GM18520 (cell line): ENCODE data around the gene KRTAP5-2.
"Not testable (repeated sequence)": the region's sequence is repeated elsewhere in the genome, so short reads cannot be mapped to it uniquely, and the experiment has no call there.

Experiments used
- ATAC-seq: cut with Tn5 transposase; IDR thresholded peaks from one replicate; pipeline ENCODE4 v1.9.1; 2021; ENCODE audit not compliant: unreplicated experiment

KRTAP5-2 gene

DNA sequence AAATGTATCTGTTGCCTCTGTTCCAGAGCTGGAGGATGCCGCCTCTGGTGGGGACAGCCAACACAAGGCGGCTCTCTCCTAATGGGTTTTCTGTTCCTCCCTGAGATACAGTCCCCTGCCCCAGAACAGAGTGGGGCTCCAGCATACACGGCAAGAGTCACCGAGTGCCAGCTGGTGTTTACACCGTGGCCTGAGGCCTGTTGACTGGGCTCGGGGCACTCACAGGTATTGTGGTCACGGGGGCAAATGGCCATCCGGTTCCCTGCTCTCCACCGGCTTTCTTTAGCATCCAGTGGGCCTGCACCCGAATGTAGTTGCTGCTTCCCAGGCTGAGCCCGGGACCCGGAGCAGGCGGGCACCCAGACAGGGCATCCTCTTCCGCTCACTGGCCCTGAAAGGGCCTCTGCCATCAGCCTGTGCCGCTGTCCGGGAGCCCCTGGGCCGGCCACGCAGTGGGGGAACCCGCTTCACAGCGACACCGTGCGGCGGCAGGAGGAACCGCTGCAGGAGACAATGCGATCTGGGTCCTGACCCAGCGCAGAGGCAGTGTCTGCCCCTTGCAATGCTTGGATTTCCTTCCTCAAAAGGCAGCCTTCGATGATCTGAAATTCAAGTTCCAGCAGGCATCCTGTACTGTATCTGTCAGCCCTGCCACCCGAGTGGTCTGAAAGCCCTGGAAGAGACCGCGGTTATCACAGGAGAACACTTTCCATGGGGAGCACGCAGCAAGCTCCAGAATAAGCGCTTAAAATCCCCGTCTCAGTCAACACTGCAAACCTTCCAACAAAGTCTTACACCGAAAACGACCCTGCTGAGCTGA lies 30.6 kb upstream of the KRTAP5-2 start:
- ATAC-seq: no peak

DNA sequence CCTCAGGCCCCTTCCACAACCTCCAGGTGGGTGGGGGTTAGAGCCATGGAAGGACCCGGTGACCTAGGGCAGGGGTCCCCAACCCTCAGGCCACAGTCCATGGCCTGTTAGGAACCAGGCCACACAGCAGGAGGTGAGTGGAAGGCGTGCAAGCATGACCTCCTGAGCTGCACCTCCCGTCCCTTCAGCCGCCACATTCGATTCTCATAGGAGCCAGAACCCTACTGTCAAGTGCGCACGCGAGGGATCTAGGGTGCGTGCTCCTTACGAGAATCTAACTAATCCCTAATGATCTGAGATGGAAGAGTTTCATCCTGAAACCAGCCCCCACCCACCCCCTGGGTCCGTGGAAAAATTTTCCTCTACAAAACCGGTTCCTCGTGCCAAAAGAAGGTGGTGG lies 27.4 kb upstream of the KRTAP5-2 start:
- ATAC-seq: no peak

DNA sequence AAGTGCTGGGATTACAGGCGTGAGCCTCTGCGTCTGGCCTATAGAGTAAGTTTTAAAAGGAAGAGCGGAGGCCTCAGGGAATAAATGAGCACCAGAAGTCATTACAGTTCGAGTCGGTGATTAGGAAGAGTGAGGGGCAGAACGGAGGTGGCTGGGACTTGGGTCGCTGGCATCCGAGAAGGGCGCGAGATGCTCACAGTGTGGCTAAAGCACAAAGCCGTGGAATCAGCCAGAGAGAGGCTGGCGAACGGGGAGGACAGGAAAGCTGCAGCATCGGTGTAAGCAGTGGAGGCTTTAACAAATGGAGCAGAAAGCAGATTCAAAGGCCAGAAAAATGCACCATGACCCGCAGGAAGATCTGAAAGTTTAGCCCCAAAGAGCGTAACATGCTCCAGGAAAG lies 26.5 kb upstream of the KRTAP5-2 start:
- no peak for ATAC-seq

DNA sequence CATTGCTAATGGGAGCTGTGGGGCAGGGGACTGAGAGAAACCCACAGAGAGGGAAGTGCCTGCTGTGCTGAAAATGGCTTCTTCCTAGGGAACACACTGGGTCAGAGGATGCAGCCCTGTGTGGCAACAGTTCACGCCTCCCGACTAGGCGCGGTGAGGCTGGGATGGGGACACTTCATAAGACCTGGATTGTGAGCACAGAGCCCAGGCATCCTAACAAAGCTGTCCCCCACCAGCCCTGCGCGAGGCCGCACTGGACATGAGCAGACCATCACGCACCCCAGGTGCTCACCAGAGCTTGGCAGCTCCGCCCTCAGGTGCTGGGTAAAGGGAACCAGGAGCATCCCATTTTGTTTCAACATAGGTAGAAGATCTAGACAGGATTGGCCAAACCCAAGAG lies 25.6 kb upstream of the KRTAP5-2 start:
- no peak for ATAC-seq

DNA sequence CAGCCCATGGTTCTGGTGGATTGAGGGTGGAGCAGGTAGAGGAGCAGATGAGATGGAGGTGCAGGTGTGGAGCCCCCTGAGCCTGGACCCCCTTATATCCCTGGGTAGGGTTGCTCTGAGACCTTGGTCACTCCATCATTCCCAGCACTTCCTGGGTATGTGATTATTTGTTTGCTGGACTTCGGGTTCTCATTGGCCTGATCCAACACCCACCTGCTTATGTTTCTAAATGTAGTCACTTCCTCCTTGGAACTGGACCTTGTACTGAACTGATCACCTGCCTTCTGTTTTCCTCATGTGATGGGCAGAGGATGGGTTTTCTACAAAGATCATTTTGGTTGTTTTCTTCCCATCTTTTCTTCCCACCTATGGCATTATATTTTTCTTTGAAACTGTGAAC lies 24.0 kb upstream of the KRTAP5-2 start, which contains the start of gene KRTAP5-4:
Gene KRTAP5-4 (minus strand): TSS at position 53 of the 400 bp plus-strand sequence. CDS start 45 bp downstream, at position 8.
- ATAC-seq: no peak

DNA sequence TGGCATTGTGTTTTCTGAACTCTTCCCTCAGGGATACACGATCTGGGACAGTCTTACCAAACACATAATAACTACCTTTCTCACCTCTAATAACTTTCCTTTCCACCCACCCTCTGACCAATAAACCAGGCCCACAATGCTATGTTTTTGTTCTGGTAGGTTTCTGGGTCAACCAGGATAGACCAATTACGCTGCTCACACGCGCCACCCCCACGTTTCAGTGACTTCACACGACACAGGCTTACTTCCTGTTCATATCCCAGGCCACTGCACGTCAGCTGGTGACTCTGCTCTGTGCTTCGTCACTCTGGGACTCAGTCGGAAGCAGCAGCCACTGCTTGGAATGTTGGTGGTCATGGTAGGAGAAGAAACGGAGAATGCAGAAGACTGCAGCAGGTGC lies 21.4 kb upstream of the KRTAP5-2 start:
- ATAC-seq: no peak

DNA sequence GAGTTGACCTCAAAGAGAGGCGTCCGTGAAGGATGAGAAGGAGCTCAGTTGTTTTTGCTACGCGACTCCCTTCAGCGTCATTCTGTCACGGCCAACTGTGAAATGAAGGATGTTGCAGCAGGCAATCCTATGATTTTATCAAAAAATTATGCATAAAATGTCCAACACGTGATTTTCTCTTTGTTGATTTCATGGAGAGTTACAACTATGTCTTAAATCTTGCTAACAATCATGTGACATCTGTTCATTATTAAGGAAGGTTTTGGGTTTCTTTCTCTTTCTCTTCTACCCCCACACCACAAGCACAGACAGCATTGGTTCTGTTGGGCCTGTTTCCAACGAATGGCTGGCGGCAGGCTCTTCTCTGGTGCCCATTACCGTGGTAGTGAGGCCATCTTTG lies 20.1 kb upstream of the KRTAP5-2 start:
- no peak for ATAC-seq

DNA sequence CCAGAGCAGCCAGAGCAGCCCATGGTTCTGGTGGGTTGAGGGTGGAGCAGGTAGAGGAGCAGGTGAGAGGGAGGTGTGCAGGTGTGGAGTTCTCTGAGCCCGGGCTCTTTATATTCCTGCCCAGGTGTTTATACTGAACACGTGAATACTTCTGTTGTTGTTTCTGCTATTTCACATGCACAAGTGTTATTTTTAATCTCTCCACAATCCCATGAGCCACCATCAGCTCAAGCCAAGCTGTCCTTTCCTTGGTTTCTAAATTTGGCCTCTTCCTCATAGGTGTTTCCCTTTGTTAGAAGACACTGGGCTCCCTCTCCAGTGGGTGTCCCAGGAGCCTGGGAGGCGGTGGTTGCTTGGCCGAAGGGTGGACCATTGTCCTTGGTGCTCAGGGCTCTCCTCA lies 10.3 kb upstream of the KRTAP5-2 start, which contains the start of gene KRTAP5-3:
Gene KRTAP5-3 (minus strand): TSS at position 101 of the 400 bp plus-strand sequence. CDS start 78 bp downstream, at position 23.
- no peak for ATAC-seq

DNA sequence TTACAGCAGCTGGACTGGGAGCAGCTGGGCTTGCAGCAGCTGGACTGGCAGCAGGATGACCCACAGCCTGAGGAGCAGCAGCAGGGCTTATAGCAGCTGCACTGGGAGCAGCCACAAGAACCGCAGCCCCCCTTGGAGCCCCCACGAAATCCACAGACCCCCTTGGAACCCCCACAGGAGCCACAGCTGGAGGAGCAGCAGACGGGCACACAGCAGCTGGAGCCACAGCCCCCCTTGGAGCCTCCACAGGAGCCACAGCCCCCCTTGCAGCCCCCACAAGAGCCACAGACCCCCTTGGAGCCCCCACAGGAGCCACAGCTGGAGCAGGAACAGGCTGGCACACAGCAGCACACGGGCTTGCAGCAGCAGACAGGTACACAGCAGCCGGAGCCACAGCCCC lies 9.8 kb upstream of the KRTAP5-2 start:
- ATAC-seq: not testable (repeated sequence)

DNA sequence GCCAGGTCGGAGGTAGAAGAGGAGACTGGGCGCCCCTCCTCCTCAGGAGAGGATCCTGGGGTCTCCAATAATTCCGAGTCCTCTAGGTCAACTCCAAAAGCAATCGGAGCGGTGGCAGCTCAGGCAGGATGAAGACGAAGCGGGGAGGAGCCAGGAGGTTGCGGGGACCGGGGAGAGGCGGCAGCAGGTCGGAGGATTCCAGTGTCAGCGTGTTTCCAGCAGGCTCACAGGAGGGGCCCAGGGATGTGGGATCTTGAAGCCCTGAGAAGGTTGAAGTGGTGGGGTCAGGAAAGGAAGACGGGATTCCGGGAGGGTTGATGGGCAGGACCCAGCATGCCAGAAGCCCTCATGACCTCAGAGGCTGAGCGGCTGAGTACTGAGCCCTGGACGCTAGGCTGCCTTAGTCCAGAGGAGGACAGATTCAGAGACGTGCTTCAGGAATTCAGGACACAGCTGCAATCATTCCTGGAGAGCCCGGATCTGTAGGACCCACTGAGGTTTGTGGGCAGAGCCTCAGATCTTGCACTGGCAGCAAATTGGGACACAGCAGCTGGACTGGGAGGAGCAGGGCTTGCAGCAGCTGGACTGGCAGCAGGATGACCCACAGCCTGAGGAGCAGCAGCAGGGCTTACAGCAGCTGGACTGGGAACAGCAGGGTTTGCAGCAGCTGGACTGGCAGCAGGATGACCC lies 9.2 kb upstream of the KRTAP5-2 start:
- not testable (repeated sequence) for ATAC-seq

DNA sequence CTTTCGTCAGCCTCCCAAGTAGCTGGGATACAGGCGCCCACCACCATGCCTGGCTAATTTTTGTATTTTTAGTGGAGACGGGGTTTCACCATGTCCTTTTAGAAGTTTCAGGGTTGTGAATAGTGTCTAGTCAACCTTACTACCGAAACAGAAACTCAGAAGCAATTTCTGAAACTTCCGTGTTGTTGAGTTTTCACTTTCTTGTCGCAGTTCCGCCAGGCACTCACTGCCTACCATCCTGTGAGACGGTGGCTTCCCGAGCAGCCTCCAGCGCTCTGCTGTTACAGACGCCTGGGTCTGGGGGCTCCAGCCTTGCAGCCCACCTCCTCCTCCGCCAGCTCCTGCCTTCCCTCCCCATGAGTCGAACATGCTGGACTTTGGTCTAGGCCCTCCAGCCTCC lies 7.8 kb upstream of the KRTAP5-2 start:
- peak; percentile 78 for ATAC-seq

DNA sequence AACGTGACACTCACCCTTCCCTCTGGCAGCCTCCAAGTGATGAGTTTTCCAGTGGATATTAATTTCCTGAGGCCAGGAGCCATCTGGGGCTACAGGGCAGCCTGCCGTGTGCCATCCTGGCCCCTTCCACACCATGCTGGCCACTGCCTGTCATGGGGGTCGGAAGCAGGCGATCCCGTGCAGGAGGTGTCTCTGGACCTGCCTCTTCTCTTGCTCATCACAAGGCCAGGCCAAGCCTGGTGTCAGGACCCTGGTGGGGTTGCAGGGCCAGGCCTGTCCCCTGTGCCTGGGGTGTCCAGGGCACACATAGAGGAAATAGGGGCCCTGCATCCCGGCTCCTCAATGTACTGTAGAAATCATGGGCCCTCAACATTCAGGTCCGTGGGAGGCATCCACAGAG lies 6.6 kb upstream of the KRTAP5-2 start:
- no peak for ATAC-seq

DNA sequence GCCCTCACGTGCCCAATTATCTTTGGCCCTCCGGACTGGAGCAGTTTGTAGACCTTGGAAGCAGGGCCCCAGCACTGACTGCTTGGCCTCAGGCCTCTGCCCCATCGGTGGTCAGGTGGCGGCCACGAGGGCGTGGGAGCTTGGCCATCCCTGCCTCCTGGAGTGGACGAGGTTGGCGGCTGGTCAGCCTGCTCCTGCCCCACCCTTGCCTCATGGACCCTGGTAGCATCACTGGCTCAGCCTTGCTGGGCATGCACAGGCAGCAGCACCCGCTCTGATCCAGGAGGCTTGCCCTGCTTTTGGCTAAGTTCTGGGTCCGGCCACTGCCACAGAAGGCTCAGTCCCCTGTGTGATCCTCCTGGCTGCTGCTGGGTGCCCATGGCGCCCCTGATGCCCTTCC lies 6.1 kb upstream of the KRTAP5-2 start:
- no peak for ATAC-seq

DNA sequence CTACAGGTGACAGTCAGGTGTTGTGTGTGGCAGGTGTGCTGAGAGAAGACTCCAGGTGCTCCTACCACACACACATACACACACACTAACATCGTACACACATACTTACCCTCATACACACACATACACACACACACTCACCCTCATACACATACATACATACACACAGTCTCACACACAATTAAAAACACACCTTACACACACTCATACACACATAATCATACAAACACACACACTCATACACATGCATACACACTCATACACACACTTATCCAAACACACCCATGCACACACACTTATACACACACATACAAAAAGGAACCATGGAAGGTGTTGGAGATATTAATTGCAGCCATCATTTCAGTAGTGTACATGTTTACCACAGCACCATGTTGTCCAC lies 5.5 kb upstream of the KRTAP5-2 start:
- no peak for ATAC-seq

DNA sequence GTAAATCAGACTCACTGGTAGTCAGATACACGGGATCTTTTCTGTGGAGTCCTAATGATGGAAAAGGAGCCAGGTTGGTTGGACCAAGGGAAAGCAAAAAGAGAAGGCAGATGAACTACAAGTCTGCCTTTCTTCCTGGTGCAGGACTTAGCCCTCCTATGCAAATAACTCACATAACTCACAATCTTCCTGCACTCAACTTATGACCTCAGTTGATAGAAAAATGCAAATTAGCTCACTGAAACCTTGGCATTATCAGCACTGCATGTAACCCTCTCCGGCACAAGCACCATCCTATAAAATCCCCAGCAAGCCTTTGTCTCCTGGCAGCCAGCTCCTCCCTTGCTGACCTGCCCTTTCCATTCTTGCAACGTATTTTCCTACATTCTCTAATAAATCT lies 3.6 kb upstream of the KRTAP5-2 start:
- not testable (repeated sequence) for ATAC-seq

DNA sequence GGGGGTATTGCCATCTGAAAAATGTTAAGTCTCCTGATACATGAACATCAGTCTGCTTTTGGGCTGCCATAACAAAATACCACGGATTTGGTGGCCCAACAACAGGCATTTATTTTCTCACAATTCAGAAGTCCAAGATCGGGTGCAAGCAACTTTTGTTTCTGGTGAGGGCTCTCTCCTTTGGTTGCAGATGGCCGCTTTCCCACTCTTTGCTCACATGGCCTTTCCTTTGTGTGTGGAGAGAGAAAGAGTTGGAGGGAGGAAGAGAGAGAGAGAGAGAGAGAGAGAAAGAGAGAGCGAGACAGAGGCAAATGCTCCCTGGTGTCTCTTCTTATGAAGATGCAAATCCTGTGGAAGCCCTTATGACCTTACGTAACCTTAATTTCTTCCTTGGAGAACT lies 2.5 kb upstream of the KRTAP5-2 start:
- ATAC-seq: no peak

DNA sequence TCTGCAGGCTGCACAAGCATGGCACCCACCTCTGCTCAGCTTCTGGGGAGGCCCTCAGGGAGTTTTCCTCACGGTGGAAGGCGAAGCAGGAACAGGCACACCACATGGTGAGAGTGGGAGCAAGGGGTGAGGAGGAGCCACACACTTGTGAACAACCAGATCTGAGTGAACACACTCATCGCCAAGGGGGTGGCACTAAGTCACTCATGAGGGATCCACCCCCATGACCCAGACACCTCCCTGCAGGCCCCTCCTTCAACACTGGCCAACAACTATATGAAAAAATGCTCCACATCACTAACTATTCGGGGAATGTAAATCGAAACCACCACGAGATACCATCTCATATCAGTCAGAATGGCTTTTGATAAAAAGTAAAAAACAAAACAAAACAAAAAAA lies 722 bp upstream of the KRTAP5-2 start:
- no peak for ATAC-seq

DNA sequence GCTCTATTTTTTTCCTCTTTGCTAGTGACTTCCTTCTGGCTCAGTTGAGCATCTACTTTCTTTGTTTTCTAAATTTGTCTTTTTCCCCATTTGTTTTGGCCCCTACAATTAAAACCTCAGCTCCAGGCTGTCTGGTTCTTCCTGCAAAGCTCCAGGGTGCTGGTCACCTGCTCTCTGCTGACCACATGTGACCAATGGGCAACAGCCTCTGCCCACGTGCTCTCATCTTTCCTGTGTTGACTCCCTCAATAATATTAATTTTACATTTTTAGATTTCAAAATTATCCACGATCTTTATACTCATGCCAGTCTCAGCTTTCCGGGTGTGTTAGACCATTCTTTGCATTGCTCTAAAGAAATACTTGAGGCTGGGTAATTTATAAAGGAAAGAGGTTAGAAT lies 312 bp upstream of the KRTAP5-2 start:
- ATAC-seq: not testable (repeated sequence)

DNA sequence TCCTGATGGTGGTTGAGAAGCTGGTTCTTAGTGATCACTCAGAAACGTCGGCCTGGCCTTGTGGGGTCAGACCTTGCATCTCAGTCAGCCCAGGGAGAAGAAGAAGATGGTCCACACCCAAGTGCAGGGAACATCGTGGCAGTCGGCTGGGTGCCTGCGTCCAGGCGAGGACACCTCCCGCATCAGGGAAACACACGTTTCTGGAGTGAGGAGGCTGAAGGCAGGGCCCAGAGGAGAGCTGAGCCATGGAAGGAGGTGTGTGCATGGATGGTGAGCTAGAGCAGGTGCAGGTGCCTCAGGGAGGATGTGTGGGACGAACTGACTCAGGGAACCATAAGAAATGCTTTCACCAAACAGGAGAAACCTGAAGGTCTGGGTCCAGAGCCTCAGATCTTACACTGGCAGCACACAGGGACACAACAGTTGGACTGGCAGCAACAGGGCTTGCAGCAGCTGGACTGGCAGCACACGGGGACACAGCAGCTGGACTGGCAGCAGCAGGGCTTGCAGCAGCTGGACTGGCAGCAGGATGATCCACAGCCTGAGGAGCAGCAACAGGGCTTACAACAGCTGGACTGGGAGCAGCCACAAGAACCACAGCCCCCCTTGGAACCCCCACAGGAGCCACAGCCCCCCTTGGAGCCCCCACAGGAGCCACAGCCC lies 632 bp downstream of the KRTAP5-2 start:
- no peak for ATAC-seq

DNA sequence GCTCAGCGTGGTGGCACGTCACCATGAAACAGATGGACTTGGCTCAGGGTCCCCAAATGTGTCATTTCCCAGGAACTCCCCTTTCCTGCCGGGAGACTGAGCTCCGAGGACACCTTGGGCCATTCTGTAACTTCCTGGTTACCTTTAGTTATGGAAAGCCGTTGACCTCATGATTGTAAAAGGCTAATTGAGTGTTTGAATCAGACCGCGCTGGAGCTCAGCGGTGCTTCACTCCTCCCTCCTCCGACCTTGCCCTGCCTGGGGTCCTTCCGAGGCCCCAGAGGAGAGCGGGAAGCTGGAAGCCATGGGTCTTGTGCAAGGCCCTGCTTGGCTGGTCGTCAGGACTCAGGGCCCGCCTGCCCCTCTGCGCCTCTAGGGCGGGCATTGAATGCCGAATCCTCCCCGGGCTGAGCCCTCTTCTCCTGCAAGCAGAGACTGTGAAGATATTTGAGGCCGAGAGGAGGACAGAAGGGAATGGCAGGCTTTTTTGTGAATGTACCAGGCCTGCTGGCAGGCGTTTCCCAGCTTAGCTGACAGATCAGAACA lies 1.4 kb downstream of the KRTAP5-2 start:
- not testable (repeated sequence) for ATAC-seq

DNA sequence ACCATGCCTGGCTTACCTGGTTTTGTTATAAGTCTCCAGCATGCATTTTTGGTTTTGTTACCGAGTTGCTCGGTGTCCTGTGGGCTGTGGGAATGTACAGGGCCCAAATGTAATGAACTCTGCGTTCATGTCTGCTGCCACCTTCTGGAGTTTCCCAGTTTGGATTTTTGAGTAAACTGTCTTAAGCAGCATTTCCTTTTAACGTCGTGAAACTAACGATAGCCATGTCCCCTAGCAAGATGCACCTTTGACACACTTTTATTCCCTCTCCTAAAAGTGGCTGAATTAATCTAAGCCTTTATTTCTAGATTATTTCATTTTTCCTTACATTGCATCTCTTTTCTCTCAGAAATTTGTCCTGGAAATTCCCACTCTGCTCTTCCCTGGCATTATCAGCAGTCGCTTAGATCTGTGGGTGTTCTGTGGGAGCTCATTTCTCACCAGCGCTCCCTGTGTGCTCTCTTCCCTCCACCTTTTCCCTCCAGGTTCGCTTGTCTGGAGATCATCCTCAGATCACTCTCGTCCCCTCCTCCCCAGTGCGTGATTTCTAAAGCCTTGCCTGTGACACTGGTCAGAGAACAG lies 2.0 kb downstream of the KRTAP5-2 start:
- ATAC-seq: not testable (repeated sequence)
